Panc1 (cell line): ENCODE measurements around the gene COL4A2. TPM values are rescaled to one million over a fixed set of nuclear protein-coding genes. Genes with fewer than 3 reads are reported as not detected.

Experiments used
- ATAC-seq: fragments of 200-7000 bp; cut with Tn5 transposase; 2 replicates; pipeline ENCODE4 v1.9.1; 2020; ENCODE audit warnings: mild to moderate bottlenecking, moderate library complexity
- BruUV-seq: library from RNA; stranded (reverse); fragments of 400-500 nt; replicated peaks from 2 replicates; lab custom pipeline; 2021; lab: Mats Ljungman, UMichigan
- CTCF ChIA-PET: fragments of 300-600 bp; sonication (Branson Sonifier 250); formaldehyde crosslinking; loops from one replicate; lab custom pipeline; 2022; ENCODE audit warnings: antibody characterized with exemption; lab: Charles Lee
- POLR2A ChIA-PET: fragments of 300-600 bp; sonication (Branson Sonifier 250); formaldehyde crosslinking; loops from one replicate; lab custom pipeline; 2022; ENCODE audit warnings: antibody characterized with exemption; lab: Charles Lee
- DNase-seq: peaks from one replicate; pipeline ENCODE4 v3.0.0-alpha.2; 2010; ENCODE audit warnings: low read depth, low spot score
- H3K27ac ChIP-seq: 2 replicates; pipeline ENCODE4 v1.5.1; 2011; ENCODE audit warnings: mild to moderate bottlenecking, low read length, inconsistent platforms
- H3K27me3 ChIP-seq: fragments of 200-500 bp; sonication (Bioruptor generic); 2 replicates; pipeline ENCODE4 v1.6.0; 2014; ENCODE audit warnings: low read length, inconsistent platforms; ENCODE audit not compliant: control insufficient read depth, insufficient read depth
- H3K36me3 ChIP-seq: fragments of 200-500 bp; sonication (Bioruptor generic); 2 replicates; pipeline ENCODE4 v1.5.1; 2014; ENCODE audit warnings: inconsistent platforms, mild to moderate bottlenecking, low read length, moderate library complexity; ENCODE audit not compliant: control insufficient read depth, insufficient read depth
- H3K4me1 ChIP-seq: 2 replicates; pipeline ENCODE4 v1.5.1; 2011; ENCODE audit warnings: inconsistent platforms, mild to moderate bottlenecking, low read length, moderate library complexity; ENCODE audit not compliant: control insufficient read depth, insufficient read depth
- H3K4me3 ChIP-seq, 2 experiments: 2 replicates each; pipeline ENCODE4 v1.5.1; 2011 to 2012; ENCODE audit warnings: low read depth in 2 of 2, low read length in 2 of 2, mild to moderate bottlenecking in 2 of 2, inconsistent platforms in 1 of 2, moderate library complexity in 1 of 2
- H3K9me3 ChIP-seq: fragments of 200-500 bp; sonication (Bioruptor generic); 2 replicates; pipeline ENCODE4 v1.5.1; 2014; ENCODE audit warnings: low read depth, mild to moderate bottlenecking, inconsistent platforms, low read length, moderate library complexity; ENCODE audit not compliant: control insufficient read depth, insufficient read depth
- CTCF ChIP-seq: fragments of 450-650 bp; IDR thresholded peaks from 2 replicates; pipeline ENCODE4 v1.5.1; 2017; ENCODE audit warnings: mild to moderate bottlenecking
- POLR2AphosphoS5 ChIP-seq: IDR thresholded peaks from 2 replicates; pipeline ENCODE4 v1.6.1; 2012; ENCODE audit warnings: mild to moderate bottlenecking, low read depth, low read length, moderate library complexity
- REST ChIP-seq, 2 experiments: IDR thresholded peaks; 2 replicates each; pipeline ENCODE4 v1.6.1; 2011 to 2012; ENCODE audit warnings: low read depth in 2 of 2, control low read depth in 1 of 2, low read length in 1 of 2, mild to moderate bottlenecking in 1 of 2, moderate library complexity in 1 of 2; ENCODE audit not compliant: insufficient read depth in 1 of 2
- SIN3A ChIP-seq: IDR thresholded peaks from 2 replicates; pipeline ENCODE4 v1.6.1; 2012; ENCODE audit warnings: low read depth, mild to moderate bottlenecking, low read length, moderate library complexity, borderline replicate concordance; ENCODE audit not compliant: insufficient read depth
- TCF7L2 ChIP-seq: IDR thresholded peaks from 2 replicates; pipeline ENCODE4 v1.6.1; 2011; ENCODE audit warnings: mild to moderate bottlenecking, low read depth, low read length, inconsistent platforms
- in situ Hi-C: cut with HindIII; loops from 2 replicates; pipeline ENCODE4 v1.10.0; 2016; ENCODE audit warnings: low sequenced_read_pairs, low pct_unique_long_range_greater_than_20kb
- intact Hi-C: fragments of 100-400 bp; cut with micrococcal nuclease; formaldehyde crosslinking; loops from one replicate; pipeline ENCODE4 v1.10.0; 2022; ENCODE audit not compliant: unreplicated experiment
- total RNA-seq: library from RNA; stranded (reverse); gene quantifications from one replicate; pipeline ENCODE4 v1.2.1, GENCODE V29; 2021; ENCODE audit not compliant: unreplicated experiment

Gene COL4A2
- total RNA-seq, 1 experiment from 2014 or later: 3.0 TPM

GRCh38 chr13:110374431-110375370 is 67.6 kb downstream of the COL4A2 start:
- CTCF ChIA-PET: interaction anchor here (0.6 kb wide), 1 partner anchor 360 kb away, joined by 3 read pairs; no protein-coding TSS in a partner anchor
- no peak for TF ChIP-seq CTCF
- no peak for TF ChIP-seq TCF7L2
- no peak for TF ChIP-seq POLR2AphosphoS5
- TF ChIP-seq SIN3A: no peak
- no peak for TF ChIP-seq REST (IDR thresholded peaks at IDR 0.05; ENCODE audit: insufficient read depth in 1 of 2, low read depth in 2 of 2, low read length in 1 of 2)

GRCh38 chr13:110376120-110376519 is 69.0 kb downstream of the COL4A2 start:
- ChIA-PET CTCF (no interaction called here), POLR2A (no interaction called here)
- TF ChIP-seq SIN3A (no peak), REST (IDR thresholded peaks at IDR 0.05; ENCODE audit: insufficient read depth in 1 of 2, low read depth in 2 of 2, low read length in 1 of 2) (no peak), CTCF (no peak), TCF7L2 (no peak), POLR2AphosphoS5 (no peak)
- Histone ChIP-seq H3K27me3 (no peaks in the 10 kb centered on the region; the same call in 1 of the 2 replicates), H3K9me3 (no peaks in the 10 kb centered on the region), H3K4me1 (no peaks in the 10 kb centered on the region), H3K27ac (no peak overlapping the region), H3K4me3 (no peak overlapping the region), H3K36me3 (no peaks in the 10 kb centered on the region)
- intact Hi-C loops: no loop called here
- in situ Hi-C loops: no loop called here
- BruUV-seq: no TSS peak
- no peak for ATAC-seq
- DNase-seq: no peak

More at GRCh38 chr13:110374431-110375370, 67.6 kb downstream of the COL4A2 start:
- ATAC-seq: no peak
- no peaks in the 10 kb centered on the region for H3K36me3 ChIP-seq
- H3K9me3 ChIP-seq: no peaks in the 10 kb centered on the region
- H3K4me3 ChIP-seq: no peak overlapping the region
- no peaks in the 10 kb centered on the region; the same call in 1 of the 2 replicates for H3K27me3 ChIP-seq
- DNase-seq: no peak
- in situ Hi-C loops (no loop called here), intact Hi-C loops (no loop called here)
- BruUV-seq: no TSS peak
- H3K4me1 ChIP-seq: no peaks in the 10 kb centered on the region
- H3K27ac ChIP-seq: no peak overlapping the region
- POLR2A ChIA-PET: no interaction called here
